Thymus (tissue), 11 donors: ENCODE measurements around the gene GPC3. TPM values are rescaled to one million over a fixed set of nuclear protein-coding genes. Genes with fewer than 3 reads are reported as not detected.

ENCODE experiments used
- DNase-seq, 9 donors: peaks; one replicate each; pipeline ENCODE4 v3.0.0-alpha.2; 2013; ENCODE audit warnings: low spot score in 9 of 9, low read depth in 6 of 9, missing footprints in 1 of 9
- H3K27ac ChIP-seq, 2 donors: one replicate each; pipeline ENCODE4 v1.5.1; 2013; ENCODE audit warnings: control low read depth in 1 of 2, low read depth in 1 of 2, low read length in 1 of 2, mild to moderate bottlenecking in 1 of 2, moderate library complexity in 1 of 2
- H3K27me3 ChIP-seq, 2 donors: one replicate each; pipeline ENCODE4 v1.5.1; 2013; ENCODE audit warnings: low read length in 1 of 2; ENCODE audit not compliant: control insufficient read depth in 2 of 2, insufficient read depth in 1 of 2
- H3K36me3 ChIP-seq, 2 donors: one replicate each; pipeline ENCODE4 v1.5.1; 2013; ENCODE audit warnings: low read length in 1 of 2, mild to moderate bottlenecking in 1 of 2, moderate library complexity in 1 of 2; ENCODE audit not compliant: control insufficient read depth in 2 of 2, insufficient read depth in 2 of 2
- H3K4me1 ChIP-seq, 2 donors: one replicate each; pipeline ENCODE4 v1.5.1; 2013; ENCODE audit warnings: low read length in 2 of 2; ENCODE audit not compliant: control insufficient read depth in 2 of 2, insufficient read depth in 2 of 2
- H3K4me3 ChIP-seq, 2 donors: one replicate each; pipeline ENCODE4 v1.5.1; 2013; ENCODE audit warnings: low read length in 2 of 2, control low read depth in 1 of 2, mild to moderate bottlenecking in 1 of 2
- H3K9me3 ChIP-seq, 2 donors: one replicate each; pipeline ENCODE4 v1.5.1; 2013; ENCODE audit warnings: low read length in 1 of 2, mild to moderate bottlenecking in 1 of 2; ENCODE audit not compliant: control insufficient read depth in 2 of 2, insufficient read depth in 1 of 2
- WGBS: extraction: QIAGEN DNeasy Blood & Tissue Kit; methylation state at CpG from one replicate; pipeline ENCODE4 v1.1.7; 2013; 5-methylcytosine and 5-hydroxymethylcytosine counted together
- polyA plus RNA-seq: library from polyadenylated mRNA; stranded (reverse); fragments of 200-250 nt; gene quantifications from one replicate; pipeline ENCODE4 v1.2.3, GENCODE V29; 2013
- total RNA-seq: library from RNA; stranded (reverse); fragments of 120-200 nt; gene quantifications from one replicate; pipeline ENCODE4 v1.2.4, GENCODE V29; 2013
- donor health status: healthy.

The GPC3 gene
- total and polyA plus RNA-seq, 2 donors: 3.1 to 26.2 TPM

GRCh38 chrX:133511041-133511440, 474.4 kb downstream of the GPC3 start:
- no peak for DNase-seq
- Histone ChIP-seq H3K27me3 (no peaks in the 10 kb centered on the region), H3K9me3 (no peaks in the 10 kb centered on the region), H3K4me1 (no peaks in the 10 kb centered on the region), H3K4me3 (no peak overlapping the region), H3K36me3 (no peaks in the 10 kb centered on the region), H3K27ac (no peak overlapping the region)
- 100% methylated on average over 3 of the region's 3 CpGs for WGBS

GRCh38 chrX:133497356-133497755, 488.0 kb downstream of the GPC3 start:
- Histone ChIP-seq H3K27ac (no peak overlapping the region), H3K9me3 (no peaks in the 10 kb centered on the region), H3K36me3 (no peaks in the 10 kb centered on the region), H3K4me3 (no peak overlapping the region), H3K4me1 (no peaks in the 10 kb centered on the region), H3K27me3 (no peaks in the 10 kb centered on the region)
- DNase-seq: no peak
- 85% methylated on average over 10 of the region's 10 CpGs for WGBS

DNA sequence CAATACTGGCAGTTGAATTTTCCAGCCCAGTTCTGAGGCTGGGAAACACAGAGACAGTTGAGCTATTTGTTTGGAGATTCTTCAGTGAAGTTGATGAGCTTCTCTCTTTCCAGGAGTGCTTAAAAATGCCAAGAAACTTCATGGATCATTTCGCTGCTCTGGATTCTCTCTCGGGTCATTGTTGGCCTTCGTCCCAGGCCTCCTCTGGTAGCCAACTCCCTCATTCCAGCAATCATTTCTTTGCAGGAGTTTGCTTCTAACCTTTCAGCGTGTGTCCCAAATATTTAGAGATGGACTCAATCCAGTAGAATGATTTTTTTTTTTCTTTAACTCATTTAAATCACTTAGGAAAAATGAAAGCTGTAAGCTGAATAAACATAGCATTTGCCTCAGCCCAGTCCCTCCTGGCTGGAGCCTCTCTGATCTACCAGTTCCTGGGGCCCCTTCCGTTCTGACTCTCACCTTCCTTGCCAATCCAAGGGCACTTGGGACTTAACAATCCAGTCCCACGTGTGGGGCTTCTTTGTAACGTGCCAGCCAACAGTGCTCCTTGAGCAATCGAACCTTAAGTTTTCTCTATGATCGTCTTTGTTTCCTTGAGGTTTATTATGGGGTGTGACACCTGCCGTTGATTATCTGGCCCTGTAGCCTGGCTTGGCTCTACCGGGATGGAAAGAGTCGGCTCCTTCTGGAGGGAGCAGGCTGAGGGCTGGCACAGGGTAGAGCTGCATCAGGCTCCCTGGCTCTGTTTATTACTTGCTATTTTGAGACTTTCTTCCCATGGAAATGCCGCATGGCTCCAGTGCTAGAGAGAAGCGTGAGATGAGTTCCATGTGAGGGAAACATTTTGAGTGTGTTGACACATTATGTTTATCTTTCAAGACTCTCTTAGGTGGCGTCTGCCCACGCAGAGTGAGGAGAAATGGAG, 489.7 kb downstream of the GPC3 start:
- no peak for DNase-seq
- H3K27me3 ChIP-seq: no peaks in the 10 kb centered on the region
- H3K4me1 ChIP-seq: no peaks in the 10 kb centered on the region
- H3K4me3 ChIP-seq: no peak overlapping the region
- H3K36me3 ChIP-seq: no peaks in the 10 kb centered on the region
- no peaks in the 10 kb centered on the region for H3K9me3 ChIP-seq
- peak overlapping the region in 1 of 2 donors; percentile 33 for H3K27ac ChIP-seq
- 83% methylated on average over 16 of the region's 16 CpGs for WGBS

DNA sequence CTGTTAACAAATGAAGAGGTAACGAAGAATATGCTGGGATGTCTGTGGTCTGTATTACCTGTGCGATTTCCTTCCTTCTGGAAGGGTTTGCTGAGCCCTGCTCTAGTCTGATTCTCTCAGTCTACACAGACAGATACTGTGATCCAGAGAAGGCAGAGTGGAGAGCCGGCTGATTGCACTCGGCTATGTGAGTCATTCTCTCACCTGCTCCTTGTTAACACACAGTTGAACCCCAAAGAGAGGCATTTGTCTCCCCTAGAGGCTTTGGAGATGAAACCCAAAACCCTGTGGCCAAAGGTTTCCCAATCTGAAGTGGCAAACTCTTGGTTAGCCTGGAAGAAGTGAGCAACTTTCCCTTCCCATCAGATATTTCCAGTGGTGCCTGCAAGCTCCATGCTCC, 492.0 kb downstream of the GPC3 start:
- Histone ChIP-seq H3K27me3 (no peaks in the 10 kb centered on the region), H3K36me3 (no peaks in the 10 kb centered on the region), H3K4me1 (no peaks in the 10 kb centered on the region), H3K27ac (no peak overlapping the region), H3K4me3 (no peak overlapping the region), H3K9me3 (no peaks in the 10 kb centered on the region)
- no peak for DNase-seq
- WGBS: 94% methylated on average over 4 of the region's 4 CpGs

DNA sequence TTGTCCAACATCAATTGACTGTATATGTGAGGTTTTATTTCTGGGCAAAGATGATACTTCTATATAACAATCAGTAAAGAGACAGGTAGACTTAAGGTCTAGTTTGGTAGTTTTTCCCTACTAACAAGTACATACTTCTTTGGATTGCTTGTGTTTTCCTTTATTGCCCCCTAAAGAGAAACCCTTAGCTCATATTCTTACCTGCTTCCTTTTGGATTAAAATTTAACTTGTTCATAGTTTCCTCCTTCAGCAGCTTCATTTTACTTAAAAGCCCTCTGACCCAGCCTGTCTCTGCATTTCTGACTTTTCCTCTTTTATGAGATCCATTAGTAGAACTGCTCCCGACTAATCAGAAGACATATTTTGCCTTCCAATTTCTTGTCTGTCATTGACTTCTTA, 494.4 kb downstream of the GPC3 start:
- no peak for DNase-seq
- H3K4me1 ChIP-seq: no peaks in the 10 kb centered on the region
- H3K36me3 ChIP-seq: no peaks in the 10 kb centered on the region
- H3K27me3 ChIP-seq: no peaks in the 10 kb centered on the region
- no peaks in the 10 kb centered on the region for H3K9me3 ChIP-seq
- no peak overlapping the region for H3K27ac ChIP-seq
- no peak overlapping the region for H3K4me3 ChIP-seq
- 100% methylated on average over 1 of the region's 1 CpG for WGBS
